IMR-90 (cell line): ENCODE data around the gene ATP2B2. TPM values are rescaled to one million over a fixed set of nuclear protein-coding genes. Genes with fewer than 3 reads are reported as not detected.

Experiments
- ATAC-seq: fragments of 200-7000 bp; cut with Tn5 transposase; 2 replicates; pipeline ENCODE4 v1.9.1; 2020; ENCODE audit warnings: low read depth, mild to moderate bottlenecking, moderate library complexity
- BruUV-seq: library from RNA; stranded (reverse); fragments of 400-500 nt; replicated peaks from 2 replicates; lab custom pipeline; 2021; lab: Mats Ljungman, UMichigan
- CTCF ChIA-PET: fragments of 300-600 bp; formaldehyde crosslinking; extraction: SDS; loops from one replicate; lab custom pipeline; 2021; ENCODE audit warnings: antibody characterized with exemption; lab: Yijun Ruan, JAX
- POLR2A ChIA-PET: fragments of 300-600 bp; sonication (Branson Sonifier 250); formaldehyde crosslinking; loops from one replicate; lab custom pipeline; 2022; ENCODE audit warnings: antibody characterized with exemption; ENCODE audit not compliant: unreplicated experiment; lab: Charles Lee
- DNase-seq: peaks from one replicate; pipeline ENCODE4 v3.0.0; 2013
- H2AFZ ChIP-seq: replicated peaks from 2 replicates; pipeline ENCODE3; 2013; ENCODE audit warnings: low read length, mild to moderate bottlenecking; ENCODE audit not compliant: poor library complexity
- H2AK5ac ChIP-seq: 2 replicates; pipeline ENCODE4 v1.6.1; 2013; ENCODE audit warnings: low read depth, low read length, inconsistent platforms
- H2AK9ac ChIP-seq: replicated peaks from 2 replicates; pipeline ENCODE3; 2013; ENCODE audit warnings: mild to moderate bottlenecking, low read depth, low read length, moderate library complexity; ENCODE audit not compliant: poor library complexity
- H2BK120ac ChIP-seq: 2 replicates; pipeline ENCODE4 v1.6.1; 2013; ENCODE audit warnings: low read depth, low read length, inconsistent platforms
- H2BK15ac ChIP-seq: 3 replicates; pipeline ENCODE4 v1.6.1; 2013; ENCODE audit warnings: low read depth, low read length, inconsistent platforms
- H2BK20ac ChIP-seq: 2 replicates; pipeline ENCODE4 v1.6.1; 2013; ENCODE audit warnings: low read depth, mild to moderate bottlenecking, inconsistent platforms, low read length, moderate library complexity
- H2BK5ac ChIP-seq: 2 replicates; pipeline ENCODE4 v1.6.1; 2013; ENCODE audit warnings: mild to moderate bottlenecking, low read depth, low read length, inconsistent platforms; ENCODE audit not compliant: poor library complexity, severe bottlenecking
- H3K14ac ChIP-seq: replicated peaks from 2 replicates; pipeline ENCODE4 v1.6.1; 2013; ENCODE audit warnings: low read depth, low read length, inconsistent platforms
- H3K18ac ChIP-seq: 2 replicates; pipeline ENCODE4 v1.6.1; 2013; ENCODE audit warnings: low read depth, low read length, control low read depth
- H3K23ac ChIP-seq: 2 replicates; pipeline ENCODE4 v1.6.1; 2013; ENCODE audit warnings: low read depth, low read length, inconsistent platforms
- H3K27ac ChIP-seq: 2 replicates; pipeline ENCODE4 v1.5.1; 2013; ENCODE audit warnings: mild to moderate bottlenecking, control low read depth, low read length; ENCODE audit not compliant: insufficient read depth
- H3K27me3 ChIP-seq: 2 replicates; pipeline ENCODE4 v1.6.1; 2013; ENCODE audit warnings: low read length; ENCODE audit not compliant: control insufficient read depth, insufficient read depth
- H3K36me3 ChIP-seq: 2 replicates; pipeline ENCODE4 v1.6.1; 2013; ENCODE audit warnings: low read length, mixed read lengths; ENCODE audit not compliant: control insufficient read depth, insufficient read depth
- H3K4ac ChIP-seq: 2 replicates; pipeline ENCODE4 v1.6.1; 2013; ENCODE audit warnings: low read depth, low read length, inconsistent platforms
- H3K4me1 ChIP-seq: 2 replicates; pipeline ENCODE4 v1.6.1; 2013; ENCODE audit warnings: low read length, mixed read lengths; ENCODE audit not compliant: control insufficient read depth, insufficient read depth
- H3K4me2 ChIP-seq: 2 replicates; pipeline ENCODE4 v1.6.1; 2013; ENCODE audit warnings: low read depth, mild to moderate bottlenecking, control low read depth, low read length, moderate library complexity
- H3K4me3 ChIP-seq: 2 replicates; pipeline ENCODE4 v1.5.1; 2013; ENCODE audit warnings: low read depth, mild to moderate bottlenecking, control low read depth, low read length, moderate library complexity; ENCODE audit not compliant: insufficient read depth
- H3K56ac ChIP-seq: 2 replicates; pipeline ENCODE4 v1.6.1; 2013; ENCODE audit warnings: low read length, inconsistent platforms; ENCODE audit not compliant: insufficient read depth; ENCODE audit errors: extremely low read depth
- H3K79me1 ChIP-seq, 2 experiments: 2 replicates each; pipeline ENCODE4 v1.6.1; 2013; ENCODE audit warnings: low read length in 2 of 2, inconsistent platforms in 1 of 2, low read depth in 1 of 2
- H3K9ac ChIP-seq: 2 replicates; pipeline ENCODE4 v1.6.1; 2013; ENCODE audit warnings: low read depth, low read length, control low read depth
- H3K9me1 ChIP-seq: 2 replicates; pipeline ENCODE4 v1.6.1; 2013; ENCODE audit warnings: low read length, inconsistent platforms; ENCODE audit not compliant: insufficient read depth
- H3K9me3 ChIP-seq: 2 replicates; pipeline ENCODE4 v1.6.1; 2013; ENCODE audit warnings: low read length; ENCODE audit not compliant: control insufficient read depth, insufficient read depth
- H4K20me1 ChIP-seq: 2 replicates; pipeline ENCODE4 v1.6.1; 2013; ENCODE audit warnings: low read length, inconsistent platforms; ENCODE audit not compliant: insufficient read depth
- H4K5ac ChIP-seq: 2 replicates; pipeline ENCODE4 v1.6.1; 2013; ENCODE audit warnings: mild to moderate bottlenecking, low read depth, low read length, control low read depth
- H4K8ac ChIP-seq, 2 experiments: 2 replicates each; pipeline ENCODE4 v1.6.1; 2013; ENCODE audit warnings: low read depth in 2 of 2, low read length in 2 of 2, control low read depth in 1 of 2, inconsistent platforms in 1 of 2
- H4K91ac ChIP-seq: 2 replicates; pipeline ENCODE4 v1.6.1; 2013; ENCODE audit warnings: low read depth, low read length, inconsistent platforms; ENCODE audit not compliant: insufficient read depth
- BHLHE40 ChIP-seq: fragments of 150-350 bp; IDR thresholded peaks from 2 replicates; pipeline ENCODE4 v1.6.1; 2016; ENCODE audit warnings: mild to moderate bottlenecking, low read depth, low read length
- CEBPB ChIP-seq: IDR thresholded peaks from 2 replicates; pipeline ENCODE4 v1.6.1; 2012; ENCODE audit warnings: low read depth, low read length, improper control_type of control experiment
- CHD1 ChIP-seq: IDR thresholded peaks from 2 replicates; pipeline ENCODE4 v1.6.1; 2012; ENCODE audit warnings: low read depth, low read length, improper control_type of control experiment
- CTCF ChIP-seq: conservative IDR thresholded peaks from 2 replicates; pipeline ENCODE4 v1.5.1; 2012; ENCODE audit warnings: mild to moderate bottlenecking, low read depth, low read length, improper control_type of control experiment
- ELK1 ChIP-seq: fragments of 150-350 bp; IDR thresholded peaks from 2 replicates; pipeline ENCODE4 v1.6.1; 2016; ENCODE audit warnings: low read depth, mild to moderate bottlenecking, low read length, moderate library complexity, borderline replicate concordance
- FOS ChIP-seq: fragments of 150-350 bp; IDR thresholded peaks from 2 replicates; pipeline ENCODE4 v1.6.1; 2016; ENCODE audit warnings: low read depth, low read length
- MAFK ChIP-seq: IDR thresholded peaks from 2 replicates; pipeline ENCODE4 v1.6.1; 2012; ENCODE audit warnings: low read depth, low read length, improper control_type of control experiment
- MAZ ChIP-seq: IDR thresholded peaks from 2 replicates; pipeline ENCODE4 v1.6.1; 2012; ENCODE audit warnings: low read depth, mild to moderate bottlenecking, low read length, improper control_type of control experiment, moderate library complexity, borderline replicate concordance
- MXI1 ChIP-seq: IDR thresholded peaks from 2 replicates; pipeline ENCODE4 v1.6.1; 2012; ENCODE audit warnings: low read depth, mild to moderate bottlenecking, low read length, moderate library complexity, borderline replicate concordance
- NFE2L2 ChIP-seq: fragments of 150-350 bp; IDR thresholded peaks from 2 replicates; pipeline ENCODE4 v1.6.1; 2016; ENCODE audit warnings: low read depth, mild to moderate bottlenecking, low read length
- POLR2A ChIP-seq: IDR thresholded peaks from 2 replicates; pipeline ENCODE4 v1.6.1; 2012; ENCODE audit warnings: mild to moderate bottlenecking, low read depth, low read length
- RAD21 ChIP-seq: IDR thresholded peaks from 2 replicates; pipeline ENCODE4 v1.6.1; 2012; ENCODE audit warnings: low read length, improper control_type of control experiment
- RCOR1 ChIP-seq: IDR thresholded peaks from 2 replicates; pipeline ENCODE4 v1.6.1; 2012; ENCODE audit warnings: mild to moderate bottlenecking, low read length, improper control_type of control experiment; ENCODE audit not compliant: insufficient replicate concordance
- RFX5 ChIP-seq: IDR thresholded peaks from 2 replicates; pipeline ENCODE4 v1.8.0; 2012; ENCODE audit warnings: low read depth, mild to moderate bottlenecking, low read length, moderate library complexity
- SMC3 ChIP-seq: fragments of 150-350 bp; IDR thresholded peaks from 2 replicates; pipeline ENCODE4 v1.6.1; 2016; ENCODE audit warnings: low read depth, mild to moderate bottlenecking, antibody characterized with exemption, low read length, moderate library complexity
- USF2 ChIP-seq: fragments of 150-350 bp; IDR thresholded peaks from 2 replicates; pipeline ENCODE4 v1.6.1; 2017; ENCODE audit warnings: mild to moderate bottlenecking, antibody characterized with exemption, low read length, low read depth
- WGBS, 2 experiments: methylation state at CpG; one replicate each; pipeline versions ENCODE4 v1.1.5 to v1.1.7; 2013; ENCODE audit warnings: missing lambda C conversion rate in 2 of 2; ENCODE audit not compliant: insufficient read length in 1 of 2; ENCODE audit errors: extremely low coverage in 2 of 2; 5-methylcytosine and 5-hydroxymethylcytosine counted together
- dilution Hi-C: fragments of 300-500 bp; cut with HindIII; formaldehyde crosslinking; loops from one replicate; pipeline ENCODE4 v1.14.3; 2018; ENCODE audit warnings: low sequenced_read_pairs; ENCODE audit not compliant: unreplicated experiment
- in situ Hi-C: fragments of 300-500 bp; cut with MboI; formaldehyde crosslinking; loops from 3 replicates; pipeline ENCODE4 v1.14.3; 2019; ENCODE audit warnings: low sequenced_read_pairs, inconsistent platforms, mixed read lengths
- intact Hi-C: fragments of 100-400 bp; cut with micrococcal nuclease; formaldehyde crosslinking; loops from 2 replicates; pipeline ENCODE4 v1.10.0; 2022
- polyA plus RNA-seq, 3 experiments: library from polyadenylated mRNA; depleted of rRNA; stranded (reverse); fragments of >200 nt; gene quantifications; 2 replicates each; pipeline ENCODE4 v1.2.3, GENCODE V29; 2012; ENCODE audit warnings: low replicate concordance in 1 of 3
- total RNA-seq: library from RNA; depleted of rRNA; stranded (reverse); fragments of >200 nt; gene quantifications from 2 replicates; pipeline ENCODE4 v1.2.3, GENCODE V29; 2012

The ATP2B2 gene
- total and polyA plus RNA-seq, 2 of the 4 experiments (the other 2 are of a cell fraction), result under 0.01 to 0.02 TPM

GRCh38 chr3:10546181-10546624 lies 40.8 kb upstream of the ATP2B2 start:
- Histone ChIP-seq H3K4me2 (no peak overlapping the region), H3K36me3 (no peaks in the 10 kb centered on the region), H3K4me3 (no peak overlapping the region), H3K23ac (no peak overlapping the region), H3K14ac (no peak overlapping the region), H2BK15ac (no peak overlapping the region), H3K56ac (no peak overlapping the region), H4K91ac (no peak overlapping the region), H3K4ac (no peak overlapping the region), H4K5ac (no peak overlapping the region), H4K8ac (no peak overlapping the region), H3K9ac (no peak overlapping the region), H3K27ac (no peak overlapping the region), H3K9me1 (no peaks in the 10 kb centered on the region), H2AK5ac (no peak overlapping the region), H2BK120ac (no peak overlapping the region), H3K9me3 (no peaks in the 10 kb centered on the region), H3K18ac (no peak overlapping the region), H2AFZ (no peak overlapping the region), H3K79me1 (no peaks in the 10 kb centered on the region), H4K20me1 (no peaks in the 10 kb centered on the region), H3K27me3 (peaks cover 4% of the 10 kb centered on the region; the same call in 1 of the 2 replicates), H2BK20ac (no peak overlapping the region), H2BK5ac (no peak overlapping the region), H3K4me1 (no peaks in the 10 kb centered on the region), H2AK9ac (no peak overlapping the region)
- no TSS peak for BruUV-seq
- in situ Hi-C loops, result no loop called here
- intact Hi-C loops, result no loop called here
- ATAC-seq (no peak), DNase-seq (no peak)
- TF ChIP-seq CTCF (no peak), BHLHE40 (no peak), RCOR1 (no peak), FOS (no peak), NFE2L2 (no peak), MAZ (no peak), CHD1 (no peak), POLR2A (no peak), SMC3 (no peak), ELK1 (no peak), RAD21 (no peak), RFX5 (no peak), CEBPB (no peak), USF2 (no peak), MXI1 (no peak), MAFK (no peak)
- WGBS, 2 experiments, result 20% methylated on average over 2 of the region's 5 CpGs; no CpG with 5 or more reads in 1 of the 2 experiments
- ChIA-PET POLR2A (no interaction called here), CTCF (no interaction called here)
- dilution Hi-C loops, result no loop called here
